ENCODE results near the gene IFIT3. TPM values are rescaled to one million over a fixed set of nuclear protein-coding genes. Genes with fewer than 3 reads are reported as not detected.

Gene IFIT3
- total and polyA plus RNA-seq, 2 of the 8 experiments (the other 6 are each of a cell fraction or from before 2014, with no cell fraction given), result 0.12 to 0.84 TPM

DNA sequence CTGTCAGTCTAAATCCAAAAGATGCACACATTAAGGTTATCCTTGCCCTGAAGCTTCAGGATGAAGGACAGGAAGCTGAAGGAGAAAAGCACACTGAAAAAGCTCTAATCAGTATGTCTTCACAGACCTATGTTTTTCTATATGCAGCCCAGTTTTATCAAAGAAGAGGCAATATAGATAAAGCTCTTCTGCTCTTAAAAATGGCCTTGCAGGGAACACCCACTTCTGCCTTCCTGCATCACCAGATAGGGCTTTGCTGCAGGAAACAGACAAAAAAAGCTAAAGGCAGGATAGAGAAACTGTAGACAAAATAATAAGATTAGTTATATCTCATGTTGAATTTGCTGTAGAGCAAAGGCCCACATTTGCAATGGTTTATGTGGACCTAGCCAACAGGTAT is 35.1 kb downstream of the IFIT3 start (continued):
- TF ChIP-seq, protein P1, sequence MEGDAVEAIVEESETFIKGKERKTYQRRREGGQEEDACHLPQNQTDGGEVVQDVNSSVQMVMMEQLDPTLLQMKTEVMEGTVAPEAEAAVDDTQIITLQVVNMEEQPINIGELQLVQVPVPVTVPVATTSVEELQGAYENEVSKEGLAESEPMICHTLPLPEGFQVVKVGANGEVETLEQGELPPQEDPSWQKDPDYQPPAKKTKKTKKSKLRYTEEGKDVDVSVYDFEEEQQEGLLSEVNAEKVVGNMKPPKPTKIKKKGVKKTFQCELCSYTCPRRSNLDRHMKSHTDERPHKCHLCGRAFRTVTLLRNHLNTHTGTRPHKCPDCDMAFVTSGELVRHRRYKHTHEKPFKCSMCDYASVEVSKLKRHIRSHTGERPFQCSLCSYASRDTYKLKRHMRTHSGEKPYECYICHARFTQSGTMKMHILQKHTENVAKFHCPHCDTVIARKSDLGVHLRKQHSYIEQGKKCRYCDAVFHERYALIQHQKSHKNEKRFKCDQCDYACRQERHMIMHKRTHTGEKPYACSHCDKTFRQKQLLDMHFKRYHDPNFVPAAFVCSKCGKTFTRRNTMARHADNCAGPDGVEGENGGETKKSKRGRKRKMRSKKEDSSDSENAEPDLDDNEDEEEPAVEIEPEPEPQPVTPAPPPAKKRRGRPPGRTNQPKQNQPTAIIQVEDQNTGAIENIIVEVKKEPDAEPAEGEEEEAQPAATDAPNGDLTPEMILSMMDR (IDR thresholded peaks at IDR 0.05; ENCODE audit: control extremely low read depth in 1 of 3, insufficient read depth in 1 of 3, low read depth in 1 of 3, low read length in 3 of 3), result no peak
- TF ChIP-seq, protein P2, sequence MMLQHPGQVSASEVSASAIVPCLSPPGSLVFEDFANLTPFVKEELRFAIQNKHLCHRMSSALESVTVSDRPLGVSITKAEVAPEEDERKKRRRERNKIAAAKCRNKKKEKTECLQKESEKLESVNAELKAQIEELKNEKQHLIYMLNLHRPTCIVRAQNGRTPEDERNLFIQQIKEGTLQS (IDR thresholded peaks at IDR 0.05; ENCODE audit: insufficient read depth, low read depth, low read length), result no peak
- TF ChIP-seq HDAC2 (IDR thresholded peaks at IDR 0.05; ENCODE audit: borderline replicate concordance in 1 of 2, low read depth in 2 of 2, low read length in 2 of 2) (no peak), KDM4A (IDR thresholded peaks at IDR 0.05; ENCODE audit: low read depth, low read length, severe bottlenecking) (no peak), RAD21 (IDR thresholded peaks at IDR 0.05 in 1 of 2, conservative IDR thresholded peaks at IDR 0.05 in 1 of 2; ENCODE audit: low read depth in 2 of 2, low read length in 2 of 2) (no peak), CTBP2 (IDR thresholded peaks at IDR 0.05; ENCODE audit: borderline replicate concordance, insufficient read depth, insufficient read length, low read length) (no peak)
